NCI-H2081 treated with DMSO at 0.1 percent for 48 hours (cell line): ENCODE results near the gene ISLR.

ENCODE experiments used
- DNase-seq: peaks from one replicate; lab custom pipeline; 2025; lab: John Stamatoyannopoulos, UW

Gene ISLR

DNA sequence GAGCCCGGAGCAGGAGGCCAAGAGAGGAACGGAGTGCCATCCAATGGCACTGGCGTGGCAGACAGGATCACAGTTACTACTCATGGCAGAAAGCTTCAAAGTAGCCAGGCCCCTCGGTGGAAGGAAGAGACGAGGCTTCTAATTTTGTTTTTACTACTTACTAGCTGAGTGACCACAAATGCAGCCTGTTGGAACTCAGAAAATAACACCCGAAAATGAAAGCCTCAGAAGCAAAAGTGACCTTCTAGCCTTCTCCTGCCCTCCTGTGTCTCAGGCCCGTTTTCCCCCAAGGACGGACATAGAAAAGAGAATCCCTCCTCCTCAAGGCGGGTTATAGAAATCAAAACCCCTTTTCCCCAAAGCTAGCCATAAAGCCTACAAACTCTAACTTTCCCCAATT, 39.0 kb downstream of the ISLR start:
- no peak for DNase-seq

DNA sequence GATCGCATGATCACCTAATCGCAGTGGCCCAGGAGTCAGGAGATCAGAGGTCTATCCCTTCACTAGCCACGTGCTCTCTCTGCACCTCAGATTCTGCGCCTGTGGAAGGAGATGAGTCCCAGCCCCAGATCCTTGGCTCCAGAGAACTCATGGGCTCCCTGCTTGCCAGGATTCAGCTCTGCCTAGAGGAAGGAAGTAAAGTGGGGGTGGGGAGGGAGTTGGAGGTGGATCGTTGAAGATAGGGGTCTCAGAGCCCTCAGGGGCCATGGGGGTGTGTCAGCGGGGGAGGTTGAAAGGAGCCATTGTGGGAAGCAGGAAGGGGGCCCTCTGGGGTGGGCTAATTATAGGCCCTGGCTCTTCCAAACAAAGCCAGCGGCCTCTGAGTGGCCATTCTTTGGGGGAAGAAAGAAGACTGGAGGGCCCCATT, 40.4 kb downstream of the ISLR start:
- DNase-seq = no peak

DNA sequence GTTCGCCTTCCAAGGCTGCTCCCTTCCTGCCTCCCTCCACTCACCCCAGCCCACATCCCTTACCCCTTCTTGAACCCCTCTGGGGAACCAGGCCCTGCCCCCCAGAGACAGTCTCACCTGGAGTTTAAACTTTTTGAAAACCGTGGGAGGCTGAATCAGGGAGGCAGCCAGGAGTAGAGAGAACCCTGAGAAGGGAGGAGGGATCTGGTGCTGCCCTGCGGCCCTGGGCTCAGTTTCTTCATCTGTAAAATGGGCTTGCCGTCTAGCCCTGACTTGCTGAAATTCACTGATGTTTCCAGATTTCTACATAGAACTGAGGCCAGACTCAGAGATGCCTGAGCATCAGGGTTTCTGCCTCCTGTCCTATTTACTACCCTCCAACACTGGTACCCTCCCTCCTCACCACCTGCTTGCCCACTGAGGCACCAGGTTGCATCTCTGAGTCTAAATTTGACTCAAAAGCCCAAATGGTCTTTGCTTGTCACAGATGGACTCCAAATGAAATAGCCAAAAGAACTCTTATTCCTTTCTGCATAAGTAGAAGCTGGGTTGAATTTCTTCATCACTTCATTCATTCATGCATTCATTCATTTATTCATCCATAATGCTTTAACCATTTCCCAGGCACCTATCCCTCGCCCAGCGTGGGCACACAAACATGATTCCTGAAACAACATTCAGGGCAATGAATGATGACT, 41.0 kb downstream of the ISLR start:
- no peak for DNase-seq

DNA sequence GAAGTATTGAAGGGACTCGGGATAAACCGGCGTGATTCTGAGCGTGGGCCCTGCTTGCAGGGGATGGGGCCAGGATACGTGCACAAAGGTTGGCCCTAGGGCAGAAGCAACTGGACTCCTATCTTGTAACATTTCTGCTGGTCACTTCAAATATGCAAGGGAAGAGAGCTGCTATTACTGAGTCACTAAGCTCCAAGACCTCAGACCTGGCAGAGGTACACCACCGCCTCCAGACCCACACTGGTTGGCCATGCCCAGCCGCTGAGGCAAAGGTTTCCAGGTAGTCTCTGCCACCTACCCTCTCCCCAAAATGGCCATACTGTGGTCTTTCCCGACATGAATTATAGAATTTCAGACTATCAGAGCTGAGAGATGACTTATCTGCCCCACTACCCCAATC, 42.4 kb downstream of the ISLR start:
- DNase-seq = no peak

DNA sequence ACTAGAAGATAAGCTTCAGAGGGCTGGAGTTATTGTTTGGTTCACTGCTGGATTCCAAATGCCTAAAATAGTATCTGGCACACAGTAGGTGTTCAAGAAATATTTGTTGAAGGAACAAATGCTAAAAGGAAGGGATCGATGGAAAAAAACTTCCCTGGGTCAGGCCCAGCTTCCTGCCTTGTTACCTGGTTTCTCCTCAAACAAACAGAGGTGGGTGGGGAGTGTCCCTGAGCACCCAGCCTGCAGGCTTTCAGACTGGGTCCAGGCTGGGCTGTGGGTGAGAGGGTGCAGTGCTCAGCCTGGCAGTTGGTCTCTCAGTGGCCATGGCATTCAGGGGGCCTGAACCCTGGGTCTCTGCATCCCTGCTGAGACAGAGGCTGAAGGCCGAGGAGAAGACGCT, 43.4 kb downstream of the ISLR start:
- no peak for DNase-seq

DNA sequence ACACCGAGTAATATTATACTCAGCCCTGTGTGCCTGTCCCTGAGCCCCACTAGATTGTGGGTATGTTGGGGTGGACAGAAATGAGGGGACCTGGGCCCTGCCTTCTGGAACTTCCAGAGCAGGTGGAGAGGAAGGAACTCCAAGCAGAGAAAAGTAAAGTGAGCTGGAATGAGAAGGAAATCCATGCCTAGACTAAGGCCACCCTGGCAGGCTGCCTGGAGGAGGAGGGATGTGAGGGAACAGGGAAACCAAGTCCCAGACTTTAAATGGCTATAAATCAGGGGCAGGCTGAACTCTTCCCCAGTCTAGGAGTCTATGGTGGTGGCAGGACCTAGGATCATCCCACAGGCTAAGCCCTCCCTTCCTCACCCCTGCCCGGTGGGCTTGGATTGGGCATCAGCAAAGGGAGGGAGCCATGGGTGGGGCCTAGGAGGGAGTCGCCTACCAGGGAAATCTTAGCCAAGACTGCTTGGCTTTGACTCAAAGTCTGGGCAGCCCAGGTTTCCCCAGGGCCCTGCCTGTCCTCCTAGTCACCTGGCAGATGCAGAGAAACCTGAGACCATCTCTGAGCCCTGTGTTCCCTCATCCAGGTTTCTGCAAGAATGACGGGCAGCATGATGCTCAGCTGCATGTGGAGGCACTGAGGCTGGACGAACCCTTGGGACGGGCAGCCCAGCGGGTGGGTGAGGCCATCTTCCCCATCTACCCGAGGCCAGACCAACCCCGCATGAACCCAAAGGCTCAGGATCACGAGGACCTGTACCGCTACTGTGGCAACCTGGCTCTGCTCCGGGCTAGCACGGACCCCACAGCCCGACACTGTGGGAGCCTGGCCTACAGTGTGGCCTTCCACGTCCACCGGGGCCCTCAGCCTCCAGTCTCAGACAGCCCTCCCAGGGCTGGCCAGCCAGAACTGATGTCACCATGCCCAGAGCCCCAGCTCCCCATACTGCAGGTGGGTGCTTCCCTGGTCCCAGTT, 44.7 kb downstream of the ISLR start:
- no peak for DNase-seq

DNA sequence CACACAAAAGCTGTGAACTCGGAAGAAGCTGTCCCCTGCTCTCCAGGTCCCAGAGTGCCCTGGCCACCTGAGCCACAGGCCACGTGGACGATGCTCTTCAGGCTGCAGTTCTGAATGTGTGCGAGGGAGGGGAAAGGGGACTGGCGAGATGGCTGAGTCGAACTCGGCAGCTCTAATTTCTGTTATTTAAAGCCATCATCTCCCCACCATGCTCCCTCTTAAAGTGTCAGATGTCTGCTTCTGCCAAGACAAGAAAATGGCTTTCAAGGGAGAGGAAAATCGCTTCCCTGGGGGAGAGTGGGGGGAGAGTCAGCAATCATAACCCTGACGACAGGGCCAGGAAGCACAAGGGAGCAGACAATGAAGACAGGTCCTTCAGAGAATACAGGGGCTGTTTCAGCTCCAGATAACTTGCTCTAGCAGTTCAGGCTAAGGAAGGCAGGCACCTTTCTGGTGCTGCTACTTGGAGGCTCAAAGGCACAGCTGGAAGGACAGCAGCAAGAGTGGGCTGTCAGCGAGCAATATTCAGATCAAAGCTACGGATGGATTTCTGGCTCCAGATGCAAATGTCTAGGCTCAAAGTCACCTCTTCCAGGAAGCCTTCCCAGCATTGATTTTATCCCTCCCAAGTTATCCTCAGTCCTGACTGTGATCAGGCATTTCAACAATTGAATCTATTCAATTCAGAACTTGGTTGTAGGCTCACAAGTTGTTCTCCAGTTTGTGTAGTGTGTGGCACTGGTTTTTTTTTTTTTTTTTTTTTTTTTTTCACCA, 47.2 kb downstream of the ISLR start:
- DNase-seq = no peak

DNA sequence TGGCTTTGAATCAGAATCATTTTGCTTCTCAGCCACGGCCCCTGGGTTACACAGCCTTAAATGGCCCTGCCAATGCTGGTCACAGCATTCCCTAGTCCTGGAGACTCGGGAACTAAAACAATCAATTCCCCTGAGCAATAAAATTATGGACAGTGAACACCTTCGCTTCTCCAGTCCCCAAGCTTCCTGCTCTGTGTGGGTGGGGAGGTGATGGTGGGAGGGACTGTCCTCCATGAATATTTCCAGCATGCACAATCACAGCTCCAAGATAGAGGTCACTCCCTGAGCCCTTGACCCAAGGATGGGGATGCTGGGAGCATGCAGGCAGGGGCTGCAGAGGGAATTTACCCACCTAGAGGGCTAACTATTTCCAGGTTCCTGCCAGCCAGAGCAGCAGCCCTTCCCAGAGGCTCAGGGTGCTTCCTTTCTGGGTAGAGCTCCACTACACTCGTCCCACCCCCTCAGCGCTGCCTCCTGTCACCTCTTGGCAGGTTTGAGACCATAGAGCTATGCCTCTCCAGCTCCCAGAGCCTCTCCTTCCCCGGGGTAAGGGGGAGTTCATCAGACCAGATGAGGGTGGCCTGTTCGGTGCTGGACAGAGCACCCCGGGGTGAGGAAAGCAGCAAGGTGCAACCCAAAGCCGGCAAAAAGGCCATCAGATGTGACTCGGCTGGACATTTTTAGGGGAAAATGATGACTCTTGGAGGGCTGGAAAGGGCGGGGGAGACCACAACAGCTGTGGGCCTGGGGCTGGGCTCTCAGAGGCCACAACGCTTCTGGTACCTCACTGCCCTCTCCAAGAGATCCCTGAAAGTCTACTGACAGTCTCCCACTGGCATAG, 48.1 kb downstream of the ISLR start:
- no peak for DNase-seq

DNA sequence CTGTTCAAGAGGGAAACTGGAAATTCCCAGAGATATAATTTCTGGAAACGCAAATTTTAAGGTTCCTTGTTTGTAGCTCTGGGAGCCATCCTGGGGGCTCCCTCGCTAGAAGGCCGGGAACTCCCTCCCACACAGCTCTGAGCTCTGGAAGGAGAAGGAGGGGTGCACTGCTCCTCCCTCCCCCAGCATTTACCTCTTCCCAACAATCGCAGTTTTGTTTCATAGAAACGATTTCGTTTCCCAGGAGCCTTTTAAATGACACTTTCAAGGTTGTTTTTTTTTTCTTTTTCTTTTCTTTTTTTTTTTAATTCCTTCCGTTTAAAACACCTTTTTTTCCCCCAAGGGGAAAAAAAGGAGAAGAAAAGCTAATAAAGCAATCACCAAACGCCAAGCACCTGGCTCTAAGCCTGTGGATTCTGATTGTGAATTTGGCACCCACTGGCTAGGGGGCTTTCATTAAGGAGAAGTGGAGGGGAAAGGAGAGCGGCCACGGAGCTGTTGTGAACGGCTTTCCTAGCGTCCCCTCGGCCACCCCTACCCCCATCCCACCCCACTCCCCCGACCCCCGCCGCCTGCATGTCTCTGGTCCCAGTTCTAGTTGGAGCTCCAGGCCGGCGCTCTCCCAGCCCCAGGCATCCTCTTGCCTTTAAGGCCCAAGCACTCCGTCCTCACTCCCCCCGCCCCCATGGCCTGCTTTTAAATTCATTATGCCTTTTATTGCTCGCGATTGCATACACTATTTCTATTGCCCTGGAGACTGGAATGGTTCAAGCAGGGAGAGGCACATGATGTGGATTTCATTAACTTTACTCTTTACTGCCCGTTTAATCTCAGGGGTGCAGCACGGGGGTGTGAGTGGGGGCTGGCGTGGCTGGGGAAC, 49.0 kb downstream of the ISLR start:
- DNase-seq = no peak

DNA sequence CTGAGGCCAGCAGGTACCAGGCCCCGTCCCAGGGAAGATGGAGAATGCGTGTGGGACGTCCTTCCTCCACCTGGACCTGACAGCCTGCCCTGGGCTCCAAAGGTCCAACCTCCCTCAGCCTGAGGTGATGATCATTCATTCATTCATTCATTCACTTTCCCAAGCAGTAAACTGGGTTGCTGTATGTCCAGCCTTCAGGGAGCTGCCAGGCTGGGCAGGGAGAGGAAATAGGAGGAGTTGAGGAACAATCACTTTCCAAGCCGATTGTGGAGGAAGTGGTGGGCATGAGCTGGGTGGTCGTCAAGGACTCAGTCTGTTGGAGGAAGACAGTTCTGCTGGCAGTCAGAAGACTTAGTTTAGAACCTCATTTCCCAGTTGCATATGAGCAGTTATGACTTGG, 52.4 kb downstream of the ISLR start:
- DNase-seq = no peak
